AG10803 (cell line): ENCODE data around the gene KCNQ1.
A peak's percentile ranks its signal among the peaks of the same experiment; 100 is the strongest.

Source experiments
- DNase-seq: peaks from one replicate; pipeline ENCODE4 v3.0.0; 2010; ENCODE audit warnings: low read depth
- H3K4me3 ChIP-seq: 2 replicates; pipeline ENCODE4 v1.5.1; 2011; ENCODE audit warnings: mild to moderate bottlenecking, low read length, control low read depth
- TF ChIP-seq, protein P1 (sequence below): conservative IDR thresholded peaks from 2 replicates; pipeline ENCODE4 v1.5.1; 2011; ENCODE audit warnings: mild to moderate bottlenecking, low read length, control low read depth, inconsistent platforms

The KCNQ1 gene

DNA sequence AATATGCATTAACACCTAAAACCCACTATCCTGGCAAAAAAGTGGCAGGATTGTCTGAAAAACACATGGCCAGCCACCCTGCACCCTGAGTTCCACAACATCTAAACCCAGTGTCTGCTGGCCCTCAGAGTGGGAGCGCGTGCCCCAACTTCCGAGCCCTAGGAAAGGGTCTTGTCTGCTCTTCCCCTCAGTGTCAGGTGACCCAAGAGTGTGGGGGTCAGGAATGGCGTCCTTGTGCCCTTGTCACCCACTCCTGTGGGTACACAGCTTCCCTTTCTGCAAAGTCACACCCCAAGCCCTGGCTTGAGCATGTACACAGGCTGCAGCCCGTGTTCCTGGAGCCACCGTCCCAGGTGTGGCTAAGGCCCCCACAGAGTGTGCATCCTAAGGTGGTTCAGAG is 373.2 kb downstream of the KCNQ1 start:
- no peak overlapping the region for H3K4me3 ChIP-seq
- no peak for DNase-seq
- TF ChIP-seq, protein P1, sequence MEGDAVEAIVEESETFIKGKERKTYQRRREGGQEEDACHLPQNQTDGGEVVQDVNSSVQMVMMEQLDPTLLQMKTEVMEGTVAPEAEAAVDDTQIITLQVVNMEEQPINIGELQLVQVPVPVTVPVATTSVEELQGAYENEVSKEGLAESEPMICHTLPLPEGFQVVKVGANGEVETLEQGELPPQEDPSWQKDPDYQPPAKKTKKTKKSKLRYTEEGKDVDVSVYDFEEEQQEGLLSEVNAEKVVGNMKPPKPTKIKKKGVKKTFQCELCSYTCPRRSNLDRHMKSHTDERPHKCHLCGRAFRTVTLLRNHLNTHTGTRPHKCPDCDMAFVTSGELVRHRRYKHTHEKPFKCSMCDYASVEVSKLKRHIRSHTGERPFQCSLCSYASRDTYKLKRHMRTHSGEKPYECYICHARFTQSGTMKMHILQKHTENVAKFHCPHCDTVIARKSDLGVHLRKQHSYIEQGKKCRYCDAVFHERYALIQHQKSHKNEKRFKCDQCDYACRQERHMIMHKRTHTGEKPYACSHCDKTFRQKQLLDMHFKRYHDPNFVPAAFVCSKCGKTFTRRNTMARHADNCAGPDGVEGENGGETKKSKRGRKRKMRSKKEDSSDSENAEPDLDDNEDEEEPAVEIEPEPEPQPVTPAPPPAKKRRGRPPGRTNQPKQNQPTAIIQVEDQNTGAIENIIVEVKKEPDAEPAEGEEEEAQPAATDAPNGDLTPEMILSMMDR: no peak

- DNase-seq: no peak
- TF ChIP-seq, protein P1: no peak
- no peak overlapping the region for H3K4me3 ChIP-seq
Measured at GRCh38 chr11:2818503-2818902, 373.7 kb downstream of the KCNQ1 start.

- no peak for DNase-seq
- no peak overlapping the region for H3K4me3 ChIP-seq
- TF ChIP-seq, protein P1: no peak
Measured at GRCh38 chr11:2819316-2819715, 374.5 kb downstream of the KCNQ1 start.

DNA sequence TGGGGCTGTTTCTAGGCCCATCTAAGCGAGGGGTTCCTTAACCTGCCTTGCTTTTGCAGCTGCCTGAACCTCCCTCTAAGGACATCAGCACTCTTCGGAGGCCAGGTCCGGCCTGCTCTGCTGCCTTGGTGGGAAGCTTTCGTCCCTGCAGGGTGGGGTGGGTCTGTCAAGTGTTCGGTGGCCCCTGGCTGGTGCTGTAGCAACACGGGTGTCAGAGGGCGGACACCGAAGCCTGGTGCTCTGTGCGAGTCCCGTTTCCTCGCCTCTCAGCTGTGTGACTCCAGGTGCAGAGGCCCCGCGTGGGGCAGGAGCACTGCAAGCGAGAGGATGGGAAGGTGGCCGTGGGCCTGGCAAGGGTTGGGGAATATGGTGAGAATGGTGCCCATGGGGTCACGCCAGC is 376.2 kb downstream of the KCNQ1 start:
- TF ChIP-seq, protein P1: no peak
- no peak overlapping the region for H3K4me3 ChIP-seq
- no peak for DNase-seq

DNA sequence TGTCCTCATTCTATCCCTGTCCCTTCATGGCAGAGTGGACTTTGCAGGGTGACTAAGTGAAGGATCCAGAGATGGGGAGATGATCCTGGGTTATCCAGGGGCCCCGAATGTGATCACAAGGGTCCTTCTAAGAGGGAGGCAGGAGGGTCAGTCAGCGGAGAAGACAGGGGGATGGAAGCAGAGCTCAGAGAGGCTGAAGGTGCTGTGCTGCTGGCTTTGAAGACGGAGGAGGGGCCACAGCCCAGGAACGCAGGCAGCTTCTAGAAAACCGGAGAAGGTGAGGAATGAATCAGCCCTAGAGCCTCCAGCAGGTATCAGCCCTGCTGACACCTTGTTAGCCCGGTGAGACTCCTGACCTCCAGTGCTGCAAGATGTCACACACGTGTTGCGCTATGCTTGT is 377.1 kb downstream of the KCNQ1 start:
- TF ChIP-seq, protein P1: no peak
- no peak overlapping the region for H3K4me3 ChIP-seq
- no peak for DNase-seq

DNA sequence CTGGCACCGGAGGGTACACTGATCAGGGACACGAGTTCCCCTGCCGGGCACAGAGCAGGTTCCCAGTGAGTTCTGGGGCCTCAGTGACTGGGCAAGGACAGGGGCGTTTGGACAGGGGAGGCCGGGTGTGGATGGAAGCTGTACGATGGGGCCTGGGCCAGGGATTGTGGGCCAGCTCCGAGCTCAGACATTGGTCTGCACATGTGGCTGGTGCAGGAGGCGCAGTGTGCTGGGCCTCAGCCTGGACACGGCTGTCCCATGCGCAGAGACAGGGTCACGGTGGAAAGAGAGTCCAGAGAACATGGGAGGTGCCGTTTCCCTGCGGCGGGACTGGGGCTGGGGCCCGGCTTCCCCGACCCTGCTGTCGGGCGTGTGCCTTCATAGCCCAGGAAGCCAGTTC is 380.0 kb downstream of the KCNQ1 start:
- TF ChIP-seq, protein P1: no peak
- peak; percentile 35 for DNase-seq
- no peak overlapping the region for H3K4me3 ChIP-seq

DNA sequence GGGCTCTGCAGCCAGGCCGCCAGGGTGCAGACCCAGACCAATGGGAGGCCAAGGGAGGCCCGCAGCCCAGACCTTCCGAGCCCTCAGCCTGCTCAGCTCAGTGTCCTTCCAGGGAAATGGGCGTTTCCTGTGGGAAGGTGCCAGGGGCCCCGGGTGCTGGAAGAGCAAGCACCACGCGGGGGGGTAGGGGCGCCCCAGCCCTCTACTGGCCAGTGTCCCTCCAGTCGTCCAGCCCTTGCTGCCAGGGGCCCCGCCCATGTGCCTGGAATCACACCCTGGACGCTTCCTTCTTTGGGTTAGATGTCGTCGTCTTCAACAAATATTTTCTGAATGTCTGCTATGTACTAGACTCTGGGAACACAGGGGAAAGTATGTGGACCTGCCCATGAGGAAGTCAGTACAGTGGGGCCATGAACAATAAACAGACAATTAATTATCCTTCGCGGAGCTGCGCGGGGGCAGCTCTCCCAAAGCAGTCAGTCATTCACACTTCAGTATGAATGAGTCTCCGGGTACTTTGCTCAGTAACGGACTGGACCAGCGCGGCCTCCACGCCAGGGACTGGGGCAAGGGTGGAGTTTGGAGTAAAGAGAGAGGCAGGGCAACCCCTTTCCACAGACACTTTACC is 380.6 kb downstream of the KCNQ1 start:
- peak; percentile 97 for DNase-seq
- peak overlapping the region; percentile 47 for H3K4me3 ChIP-seq
- TF ChIP-seq, protein P1: peak; percentile 46
